Glutamatergic neuron (in vitro differentiated cells): ENCODE measurements around the gene NUP98. TPM values are rescaled to one million over a fixed set of nuclear protein-coding genes. Genes with fewer than 3 reads are reported as not detected.
A peak's percentile ranks its signal among the peaks of the same experiment; 100 is the strongest.

Experiments
- DNase-seq: peaks from one replicate; pipeline ENCODE4 v3.0.0; 2022
- H3K27ac Mint-ChIP-seq: one replicate; pipeline ENCODE4 v1.8.0; 2020; ENCODE audit warnings: mild to moderate bottlenecking, mixed read lengths, inconsistent platforms; ENCODE audit not compliant: unreplicated experiment
- H3K27me3 Mint-ChIP-seq: one replicate; pipeline ENCODE4 v1.8.0; 2020; ENCODE audit warnings: mild to moderate bottlenecking, moderate library complexity, mixed read lengths, inconsistent platforms; ENCODE audit not compliant: unreplicated experiment
- H3K36me3 Mint-ChIP-seq: one replicate; pipeline ENCODE4 v1.8.0; 2020; ENCODE audit warnings: mild to moderate bottlenecking, mixed read lengths, inconsistent platforms; ENCODE audit not compliant: unreplicated experiment
- H3K4me1 Mint-ChIP-seq: one replicate; pipeline ENCODE4 v1.8.0; 2020; ENCODE audit warnings: mild to moderate bottlenecking, low read depth, mixed read lengths, inconsistent platforms; ENCODE audit not compliant: unreplicated experiment
- H3K4me3 Mint-ChIP-seq: one replicate; pipeline ENCODE4 v1.8.0; 2020; ENCODE audit warnings: mild to moderate bottlenecking, mixed read lengths, inconsistent platforms; ENCODE audit not compliant: unreplicated experiment
- H3K9me3 Mint-ChIP-seq: one replicate; pipeline ENCODE4 v1.8.0; 2020; ENCODE audit warnings: mild to moderate bottlenecking, moderate library complexity, mixed read lengths, inconsistent platforms; ENCODE audit not compliant: unreplicated experiment
- total RNA-seq: library from RNA; stranded (reverse); fragmentation: NEBNext Ultra II Directional; extraction: Animal tissue kit (Norgen Biotek cat#: 25700); gene quantifications from one replicate; pipeline ENCODE4 v1.2.1, GENCODE V29; 2021; ENCODE audit not compliant: unreplicated experiment
- TF ChIP-seq, protein P1 (sequence below): fragments of 200-600 bp; sonication (generic); IDR thresholded peaks from one replicate; pipeline ENCODE4 v1.5.0; 2021; ENCODE audit not compliant: partially characterized antibody, unreplicated experiment

NUP98 gene
- total RNA-seq, 1 donor from 2014 or later: 49.6 TPM

DNA sequence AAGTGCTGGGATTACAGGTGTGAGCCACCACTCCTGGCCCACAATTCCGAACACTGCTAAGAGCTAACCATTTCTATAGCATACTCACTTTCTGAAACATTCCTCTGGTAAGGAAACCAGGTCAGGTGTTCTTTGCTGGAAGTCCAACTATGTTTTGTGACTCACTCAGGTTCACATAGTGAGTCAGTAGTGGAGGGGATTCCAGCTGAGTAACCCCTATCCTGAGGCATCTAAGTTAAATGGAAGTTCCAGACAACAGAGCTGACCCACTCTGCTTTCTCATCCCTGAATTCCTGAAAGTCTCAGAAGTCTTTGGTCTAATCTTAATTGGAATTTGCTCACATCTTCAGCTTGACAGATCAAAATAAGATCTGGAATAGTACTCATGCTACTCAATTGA lies 123.2 kb downstream of the NUP98 start:
- H3K36me3 Mint-ChIP-seq: no peaks in the 10 kb centered on the region

DNA sequence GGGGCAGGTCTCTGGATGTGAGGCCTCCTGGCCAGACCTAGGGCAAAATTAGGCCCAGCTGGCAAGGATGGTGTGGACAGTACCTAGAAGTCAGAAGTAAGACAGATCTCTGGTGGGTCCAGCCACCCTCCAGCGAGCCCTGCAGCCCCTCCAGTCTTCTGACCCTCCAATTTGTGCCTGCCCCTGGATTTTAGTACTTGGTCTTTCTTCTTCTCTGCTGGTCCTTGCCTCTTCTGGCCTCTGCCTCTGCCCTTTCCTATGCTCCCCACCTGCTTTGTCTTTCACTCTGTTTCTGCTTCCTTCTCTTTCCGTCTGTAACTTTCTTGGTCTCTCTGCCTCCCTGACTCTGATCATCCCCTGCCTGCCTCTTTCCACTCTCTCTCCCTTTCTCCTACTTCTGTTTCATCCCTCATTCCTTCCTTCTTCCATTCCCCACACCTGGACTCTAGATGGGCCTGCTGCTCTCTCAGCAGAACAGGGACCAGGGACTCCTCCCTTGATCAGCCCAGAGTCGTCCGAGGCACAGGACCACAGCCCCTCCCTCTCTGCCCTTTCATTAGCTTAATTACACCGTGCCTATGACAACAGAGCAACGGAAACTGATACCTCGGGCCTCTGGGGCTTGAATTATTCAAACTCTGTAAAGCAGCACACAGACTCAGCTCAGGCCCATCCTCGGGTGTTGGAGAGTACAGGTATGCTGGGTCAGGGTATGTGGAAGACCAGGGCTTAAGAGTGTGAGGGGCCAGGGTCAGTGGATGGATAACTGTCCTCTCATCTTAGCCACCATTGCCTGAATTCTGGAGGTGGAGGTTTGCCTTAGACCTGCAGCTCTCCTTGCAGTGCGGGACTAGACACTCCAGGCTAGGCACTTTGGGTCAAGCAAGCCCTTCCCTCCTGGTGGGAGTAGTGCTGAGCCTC lies 125.8 kb downstream of the NUP98 start, which contains the start of gene CHRNA10:
Gene CHRNA10, minus strand, starts transcription at position 51 of the 921 bp plus-strand sequence. CDS start 72 bp downstream, outside the sequence.
- DNase-seq: no peak
- Mint-ChIP-seq H3K9me3 (peaks cover 3% of the 10 kb centered on the region), H3K27me3 (peaks cover 9% of the 10 kb centered on the region), H3K4me1 (peaks cover 4% of the 10 kb centered on the region), H3K4me3 (no peak within 1 kb of the TSS), H3K27ac (peak within 1 kb of the TSS; percentile 6), H3K36me3 (no peaks in the 10 kb centered on the region)
- TF ChIP-seq, protein P1, sequence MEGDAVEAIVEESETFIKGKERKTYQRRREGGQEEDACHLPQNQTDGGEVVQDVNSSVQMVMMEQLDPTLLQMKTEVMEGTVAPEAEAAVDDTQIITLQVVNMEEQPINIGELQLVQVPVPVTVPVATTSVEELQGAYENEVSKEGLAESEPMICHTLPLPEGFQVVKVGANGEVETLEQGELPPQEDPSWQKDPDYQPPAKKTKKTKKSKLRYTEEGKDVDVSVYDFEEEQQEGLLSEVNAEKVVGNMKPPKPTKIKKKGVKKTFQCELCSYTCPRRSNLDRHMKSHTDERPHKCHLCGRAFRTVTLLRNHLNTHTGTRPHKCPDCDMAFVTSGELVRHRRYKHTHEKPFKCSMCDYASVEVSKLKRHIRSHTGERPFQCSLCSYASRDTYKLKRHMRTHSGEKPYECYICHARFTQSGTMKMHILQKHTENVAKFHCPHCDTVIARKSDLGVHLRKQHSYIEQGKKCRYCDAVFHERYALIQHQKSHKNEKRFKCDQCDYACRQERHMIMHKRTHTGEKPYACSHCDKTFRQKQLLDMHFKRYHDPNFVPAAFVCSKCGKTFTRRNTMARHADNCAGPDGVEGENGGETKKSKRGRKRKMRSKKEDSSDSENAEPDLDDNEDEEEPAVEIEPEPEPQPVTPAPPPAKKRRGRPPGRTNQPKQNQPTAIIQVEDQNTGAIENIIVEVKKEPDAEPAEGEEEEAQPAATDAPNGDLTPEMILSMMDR: no peak

More for the DNA sequence above, 123.2 kb downstream of the NUP98 start:
- peaks cover 4% of the 10 kb centered on the region for H3K27me3 Mint-ChIP-seq
- H3K4me1 Mint-ChIP-seq: peaks cover 4% of the 10 kb centered on the region
- H3K27ac Mint-ChIP-seq: no peak overlapping the region
- peaks cover 3% of the 10 kb centered on the region for H3K9me3 Mint-ChIP-seq
- TF ChIP-seq, protein P1: no peak
- H3K4me3 Mint-ChIP-seq: no peak overlapping the region
- no peak for DNase-seq

DNA sequence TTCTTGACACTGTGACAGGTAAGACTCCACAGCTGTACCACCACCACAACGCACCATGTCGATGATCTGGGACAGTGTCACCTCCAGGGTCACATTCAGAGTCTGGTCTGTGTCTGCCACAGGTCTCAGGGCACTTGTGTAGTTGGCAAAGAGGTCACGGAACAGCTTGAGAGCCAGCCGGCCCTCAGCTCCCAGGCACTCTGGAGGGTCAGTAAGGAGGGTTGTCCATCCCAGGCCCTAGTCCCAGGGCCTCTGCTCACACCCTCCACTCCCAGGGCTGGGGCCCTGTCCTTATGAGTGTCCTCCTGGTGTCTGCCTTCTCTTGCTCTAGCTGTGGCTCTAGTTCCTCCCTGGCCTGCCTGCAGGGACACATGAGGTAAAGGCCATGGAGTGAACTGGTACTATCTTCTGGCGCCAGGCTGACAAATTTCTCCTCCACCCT lies 127.6 kb downstream of the NUP98 start:
- H3K4me3 Mint-ChIP-seq: no peak overlapping the region
- peaks cover 4% of the 10 kb centered on the region for H3K4me1 Mint-ChIP-seq
- H3K27me3 Mint-ChIP-seq: peaks cover 11% of the 10 kb centered on the region
- DNase-seq: no peak
- H3K27ac Mint-ChIP-seq: no peak overlapping the region
- H3K9me3 Mint-ChIP-seq: peaks cover 3% of the 10 kb centered on the region
- no peaks in the 10 kb centered on the region for H3K36me3 Mint-ChIP-seq
- TF ChIP-seq, protein P1: no peak

DNA sequence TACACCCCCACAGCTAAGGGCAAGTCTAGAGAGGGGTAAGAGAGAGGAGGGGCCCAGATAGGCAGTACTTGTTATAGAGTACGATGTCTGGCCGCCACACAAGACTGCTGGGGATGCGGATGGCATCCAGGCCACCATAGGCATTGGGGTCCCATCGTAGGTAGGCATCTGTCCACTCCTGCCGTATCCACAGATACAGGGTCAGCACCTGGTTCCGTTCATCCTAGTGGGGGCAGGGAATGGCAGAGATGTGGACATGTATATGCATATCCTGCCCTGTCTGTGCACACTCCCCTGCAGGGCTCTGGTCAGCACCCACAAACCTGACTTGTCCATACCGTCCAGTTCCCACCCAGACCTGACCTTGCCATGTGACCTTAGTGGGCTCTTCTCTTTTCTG lies 128.2 kb downstream of the NUP98 start:
- Mint-ChIP-seq H3K9me3 (peaks cover 6% of the 10 kb centered on the region), H3K4me1 (peaks cover 4% of the 10 kb centered on the region), H3K27me3 (peaks cover 14% of the 10 kb centered on the region), H3K27ac (no peak overlapping the region), H3K36me3 (no peaks in the 10 kb centered on the region), H3K4me3 (no peak overlapping the region)
- no peak for DNase-seq
- TF ChIP-seq, protein P1: no peak
